NCI-H345 (cell line): ENCODE results near the gene ACOX2.
"Not testable (repeated sequence)": the region's sequence is repeated elsewhere in the genome, so short reads cannot be mapped to it uniquely, and the experiment has no call there.

Source experiments
- DNase-seq: peaks from one replicate; lab custom pipeline; 2025; lab: John Stamatoyannopoulos, UW

ACOX2 gene

GRCh38 chr3:58534592-58535494 is 2.1 kb downstream of the ACOX2 start:
- DNase-seq, result no peak

GRCh38 chr3:58532794-58533220 is 4.2 kb downstream of the ACOX2 start:
- DNase-seq, result peak; percentile 53

- DNase-seq, result no peak
These were observed 5.0 kb downstream of the ACOX2 start for GRCh38 chr3:58531956-58532355.

- DNase-seq, result no peak
These were observed 5.4 kb downstream of the ACOX2 start for GRCh38 chr3:58531555-58531954.

GRCh38 chr3:58530354-58530865 is 6.6 kb downstream of the ACOX2 start:
- no peak for DNase-seq

GRCh38 chr3:58529516-58530353 is 7.3 kb downstream of the ACOX2 start:
- DNase-seq, result no peak

- peak; percentile 6 for DNase-seq
These were observed 8.4 kb downstream of the ACOX2 start for GRCh38 chr3:58528629-58529028.

- not testable (repeated sequence) for DNase-seq
These were observed 9.6 kb downstream of the ACOX2 start for GRCh38 chr3:58527440-58527839.

- peak; percentile 33 for DNase-seq
These were observed 10.5 kb downstream of the ACOX2 start for GRCh38 chr3:58526515-58526957.

GRCh38 chr3:58524326-58524888 is 12.6 kb downstream of the ACOX2 start:
- no peak for DNase-seq

GRCh38 chr3:58522759-58523425 is 14.1 kb downstream of the ACOX2 start:
- DNase-seq, result no peak

- DNase-seq, result no peak
These were observed 14.9 kb downstream of the ACOX2 start for GRCh38 chr3:58521917-58522631.

- DNase-seq, result no peak
These were observed 15.7 kb downstream of the ACOX2 start for GRCh38 chr3:58521336-58521670.

- DNase-seq, result peak; percentile 1
These were observed 16.3 kb downstream of the ACOX2 start for GRCh38 chr3:58520403-58521335.

GRCh38 chr3:58519668-58520402 is 17.2 kb downstream of the ACOX2 start:
- DNase-seq, result no peak

- no peak for DNase-seq
These were observed 18.6 kb downstream of the ACOX2 start for GRCh38 chr3:58518291-58518789.

GRCh38 chr3:58514405-58514804 is 22.6 kb downstream of the ACOX2 start:
- no peak for DNase-seq

GRCh38 chr3:58508437-58508836 is 28.6 kb downstream of the ACOX2 start:
- no peak for DNase-seq
